HCT116 (cell line): Measurements from ENCODE around the gene IRX3. TPM values are rescaled to one million over a fixed set of nuclear protein-coding genes. Genes with fewer than 3 reads are reported as not detected.

ENCODE experiments used
- ATAC-seq: fragments of 200-7000 bp; cut with Tn5 transposase; 2 replicates; pipeline ENCODE4 v1.9.1; 2020; ENCODE audit warnings: mild to moderate bottlenecking, moderate library complexity
- BruUV-seq: library from RNA; stranded (reverse); fragments of 400-500 nt; replicated peaks from 2 replicates; lab custom pipeline; 2021; lab: Mats Ljungman, UMichigan
- CTCF ChIA-PET: fragments of 300-600 bp; sonication (Branson Sonifier 250); formaldehyde crosslinking; loops from one replicate; lab custom pipeline; 2021; ENCODE audit warnings: antibody characterized with exemption; lab: Charles Lee
- POLR2A ChIA-PET: fragments of 300-600, 350-600 bp; sonication (Branson Sonifier 250); formaldehyde crosslinking; loops from one replicate; lab custom pipeline; 2021; ENCODE audit warnings: antibody characterized with exemption; lab: Charles Lee
- RAD21 ChIA-PET, 2 experiments: fragments of 300-600 bp; sonication (Branson Sonifier 250); formaldehyde crosslinking; loops; one replicate each; lab custom pipeline; 2023; ENCODE audit warnings: low total read pairs in 2 of 2; ENCODE audit not compliant: uncharacterized antibody in 2 of 2, unreplicated experiment in 2 of 2, low non-redundant PET in 1 of 2; lab: Charles Lee
- DNase-seq: peaks from one replicate; pipeline ENCODE4 v3.0.0-alpha.2; 2010; ENCODE audit warnings: low read depth, low spot score
- H2AFZ ChIP-seq: fragments of 200-600 bp; shearing (Covaris generic), sonication (generic); 2 replicates; pipeline ENCODE4 v1.6.1; 2017; ENCODE audit warnings: low read depth, mixed run types, mixed read lengths, antibody characterized with exemption, low read length; ENCODE audit not compliant: poor library complexity, severe bottlenecking
- H3K27ac ChIP-seq: 2 replicates; pipeline ENCODE4 v1.5.1; 2012; ENCODE audit warnings: low read depth, low read length
- H3K27me3 ChIP-seq: fragments of 200-600 bp; sonication (generic); 2 replicates; pipeline ENCODE4 v1.6.1; 2016; ENCODE audit warnings: mixed run types, low read length, mixed read lengths; ENCODE audit not compliant: insufficient read depth
- H3K36me3 ChIP-seq, 2 experiments: fragments of 200-500 bp in 1 of 2; fragments of 200-600 bp in 1 of 2; sonication (Bioruptor generic) in 1 of 2; sonication (generic) in 1 of 2; 2 replicates each; pipeline versions ENCODE4 v1.5.1 to v1.6.1; 2014 to 2016; ENCODE audit warnings: low read length in 2 of 2, inconsistent platforms in 1 of 2, mixed read lengths in 1 of 2, mixed run types in 1 of 2; ENCODE audit not compliant: insufficient read depth in 2 of 2, control insufficient read depth in 1 of 2
- H3K4me1 ChIP-seq, 2 experiments: fragments of 200-600 bp in 1 of 2; sonication (generic) in 1 of 2; 2 replicates each; pipeline versions ENCODE4 v1.5.1 to v1.6.1; 2012 to 2017; ENCODE audit warnings: low read length in 2 of 2, inconsistent platforms in 1 of 2, mild to moderate bottlenecking in 1 of 2, mixed read lengths in 1 of 2, mixed run types in 1 of 2, moderate library complexity in 1 of 2; ENCODE audit not compliant: insufficient read depth in 2 of 2, control insufficient read depth in 1 of 2
- H3K4me2 ChIP-seq: fragments of 200-600 bp; sonication (generic); 2 replicates; pipeline ENCODE4 v1.6.1; 2017; ENCODE audit warnings: mixed run types, low read length, mixed read lengths
- H3K4me3 ChIP-seq, 2 experiments: fragments of 200-600 bp in 1 of 2; sonication (generic) in 1 of 2; replicated peaks in 1 of 2; 2 replicates each; pipeline ENCODE4 v1.5.1; 2011 to 2016; ENCODE audit warnings: low read length in 2 of 2, control low read depth in 1 of 2, low read depth in 1 of 2, mild to moderate bottlenecking in 1 of 2, mixed read lengths in 1 of 2, mixed run types in 1 of 2
- H3K79me2 ChIP-seq: fragments of 200-600 bp; sonication (generic); 2 replicates; pipeline ENCODE4 v1.6.1; 2017; ENCODE audit warnings: mild to moderate bottlenecking, mixed run types, low read length, moderate library complexity, mixed read lengths; ENCODE audit not compliant: insufficient read depth
- H3K9ac ChIP-seq: fragments of 200-600 bp; sonication (generic); 2 replicates; pipeline ENCODE4 v1.6.1; 2016; ENCODE audit warnings: low read length, mixed read lengths
- H3K9me2 ChIP-seq: fragments of 200-600 bp; sonication (generic), shearing (Covaris generic); 2 replicates; pipeline ENCODE4 v1.6.1; 2017; ENCODE audit warnings: mixed run types, mild to moderate bottlenecking, moderate library complexity; ENCODE audit not compliant: insufficient read depth
- H3K9me3 ChIP-seq, 2 experiments: fragments of 200-500 bp in 1 of 2; fragments of 200-600 bp in 1 of 2; sonication (Bioruptor generic) in 1 of 2; sonication (generic) in 1 of 2; 2 replicates each; pipeline ENCODE4 v1.6.1; 2014 to 2017; ENCODE audit warnings: low read length in 2 of 2, mixed read lengths in 2 of 2, inconsistent platforms in 1 of 2, low read depth in 1 of 2, mild to moderate bottlenecking in 1 of 2, mixed run types in 1 of 2, moderate library complexity in 1 of 2; ENCODE audit not compliant: control insufficient read depth in 1 of 2, insufficient read depth in 1 of 2
- H4K20me1 ChIP-seq: fragments of 200-600 bp; sonication (generic), shearing (Covaris generic); 2 replicates; pipeline ENCODE4 v1.6.1; 2017; ENCODE audit warnings: mixed run types, mild to moderate bottlenecking, moderate library complexity; ENCODE audit not compliant: insufficient read depth
- CBX3 ChIP-seq: IDR thresholded peaks from 2 replicates; pipeline ENCODE4 v1.6.1; 2012; ENCODE audit warnings: low read depth
- EGR1 ChIP-seq: IDR thresholded peaks from 2 replicates; pipeline ENCODE4 v1.6.1; 2012; ENCODE audit warnings: low read depth
- EZH2 ChIP-seq: fragments of 200-600 bp; sonication (generic); IDR thresholded peaks from 2 replicates; pipeline ENCODE4 v1.6.1; 2017; ENCODE audit warnings: antibody characterized with exemption, mixed run types
- EZH2phosphoT487 ChIP-seq: fragments of 200-600 bp; IDR thresholded peaks from 2 replicates; pipeline ENCODE4 v1.6.1; 2018; ENCODE audit warnings: antibody characterized with exemption, borderline replicate concordance
- FOSL1 ChIP-seq: IDR thresholded peaks from 2 replicates; pipeline ENCODE4 v1.6.1; 2012; ENCODE audit warnings: low read depth
- JUND ChIP-seq: IDR thresholded peaks from 2 replicates; pipeline ENCODE4 v1.6.1; 2012
- POLR2A ChIP-seq: IDR thresholded peaks from 2 replicates; pipeline ENCODE4 v1.7.0; 2011; ENCODE audit warnings: borderline replicate concordance; ENCODE audit not compliant: insufficient read depth, insufficient read length; ENCODE audit errors: extremely low read depth
- POLR2AphosphoS5 ChIP-seq: IDR thresholded peaks from 2 replicates; pipeline ENCODE4 v1.6.1; 2011; ENCODE audit warnings: mild to moderate bottlenecking, low read depth, low read length, moderate library complexity
- SIN3A ChIP-seq: IDR thresholded peaks from 2 replicates; pipeline ENCODE4 v1.6.1; 2012; ENCODE audit warnings: low read depth
- SP1 ChIP-seq: IDR thresholded peaks from 2 replicates; pipeline ENCODE4 v1.6.1; 2012; ENCODE audit warnings: low read depth
- SRF ChIP-seq: IDR thresholded peaks from 2 replicates; pipeline ENCODE4 v1.6.1; 2012; ENCODE audit warnings: low read depth
- TCF7L2 ChIP-seq: IDR thresholded peaks from 2 replicates; pipeline ENCODE4 v1.7.0; 2011; ENCODE audit warnings: borderline replicate concordance, inconsistent platforms; ENCODE audit not compliant: insufficient read depth, insufficient read length; ENCODE audit errors: extremely low read depth
- YY1 ChIP-seq: IDR thresholded peaks from 2 replicates; pipeline ENCODE4 v1.6.1; 2011; ENCODE audit warnings: low read length, low read depth, moderate library complexity, mild to moderate bottlenecking; ENCODE audit not compliant: insufficient replicate concordance; ENCODE audit errors: extremely low read depth
- ZFX ChIP-seq: fragments of 450-650 bp; IDR thresholded peaks from 2 replicates; pipeline ENCODE4 v1.6.1; 2017
- ZNF274 ChIP-seq: fragments of 200-500 bp; sonication (Bioruptor generic); IDR thresholded peaks from 2 replicates; pipeline ENCODE4 v1.6.1; 2014; ENCODE audit warnings: mild to moderate bottlenecking, low read depth, low read length, inconsistent platforms
- intact Hi-C: fragments of 100-400 bp; cut with micrococcal nuclease; formaldehyde crosslinking; loops from 2 replicates; pipeline ENCODE4 v1.10.0; 2022
- total RNA-seq: library from RNA; stranded (reverse); gene quantifications from one replicate; pipeline ENCODE4 v1.2.1, GENCODE V29; 2021; ENCODE audit not compliant: unreplicated experiment
- TF ChIP-seq, protein P1 (sequence below): IDR thresholded peaks from 2 replicates; pipeline ENCODE4 v1.6.1; 2012
- TF ChIP-seq, protein P2 (sequence below), 3 experiments: fragments of 200-600 bp in 1 of 3; sonication (generic) in 1 of 3; IDR thresholded peaks in 2 of 3; conservative IDR thresholded peaks in 1 of 3; 2 replicates each; pipeline ENCODE4 v1.5.1; 2012 to 2017; ENCODE audit warnings: low read depth in 2 of 3, low read length in 2 of 3, antibody characterized with exemption in 1 of 3, borderline replicate concordance in 1 of 3, control low read depth in 1 of 3, mild to moderate bottlenecking in 1 of 3, mixed read lengths in 1 of 3, mixed run types in 1 of 3, moderate library complexity in 1 of 3; ENCODE audit not compliant: insufficient read depth in 1 of 3
- TF ChIP-seq, protein P3 (sequence below): IDR thresholded peaks from 2 replicates; pipeline ENCODE4 v1.6.1; 2011; ENCODE audit warnings: mild to moderate bottlenecking, low read length, moderate library complexity; ENCODE audit not compliant: insufficient replicate concordance; ENCODE audit errors: extremely low read depth
- TF ChIP-seq, protein P4 (sequence below): IDR thresholded peaks from 2 replicates; pipeline ENCODE4 v1.6.1; 2012

The IRX3 gene
- total RNA-seq, 1 experiment from 2014 or later, result 2.0 TPM

DNA sequence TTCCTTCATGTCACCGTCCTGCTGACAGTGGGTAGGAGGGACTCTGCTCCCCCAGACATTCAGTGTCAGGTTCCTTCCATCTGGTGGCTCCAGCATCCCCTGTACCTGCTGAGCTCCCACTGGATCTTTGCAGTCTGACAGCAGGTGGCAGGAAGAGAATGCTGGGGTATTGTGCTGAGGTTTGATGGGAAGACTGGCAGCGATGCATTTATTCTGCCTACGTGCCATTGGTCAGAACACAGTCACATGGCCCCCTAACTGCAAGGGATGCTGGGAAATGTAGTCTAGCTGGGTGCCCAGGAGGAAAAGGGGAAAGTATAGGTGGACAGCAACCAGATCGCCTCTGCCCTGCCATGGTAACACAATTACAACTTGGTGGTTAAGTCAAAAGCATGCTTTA, 44.4 kb downstream of the IRX3 start (continued):
- TF ChIP-seq, protein P1, sequence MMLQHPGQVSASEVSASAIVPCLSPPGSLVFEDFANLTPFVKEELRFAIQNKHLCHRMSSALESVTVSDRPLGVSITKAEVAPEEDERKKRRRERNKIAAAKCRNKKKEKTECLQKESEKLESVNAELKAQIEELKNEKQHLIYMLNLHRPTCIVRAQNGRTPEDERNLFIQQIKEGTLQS, result no peak
- TF ChIP-seq EZH2phosphoT487 (no peak), ZFX (no peak), YY1 (no peak), SRF (no peak), POLR2A (no peak), EGR1 (no peak), TCF7L2 (no peak)
- TF ChIP-seq, protein P2, sequence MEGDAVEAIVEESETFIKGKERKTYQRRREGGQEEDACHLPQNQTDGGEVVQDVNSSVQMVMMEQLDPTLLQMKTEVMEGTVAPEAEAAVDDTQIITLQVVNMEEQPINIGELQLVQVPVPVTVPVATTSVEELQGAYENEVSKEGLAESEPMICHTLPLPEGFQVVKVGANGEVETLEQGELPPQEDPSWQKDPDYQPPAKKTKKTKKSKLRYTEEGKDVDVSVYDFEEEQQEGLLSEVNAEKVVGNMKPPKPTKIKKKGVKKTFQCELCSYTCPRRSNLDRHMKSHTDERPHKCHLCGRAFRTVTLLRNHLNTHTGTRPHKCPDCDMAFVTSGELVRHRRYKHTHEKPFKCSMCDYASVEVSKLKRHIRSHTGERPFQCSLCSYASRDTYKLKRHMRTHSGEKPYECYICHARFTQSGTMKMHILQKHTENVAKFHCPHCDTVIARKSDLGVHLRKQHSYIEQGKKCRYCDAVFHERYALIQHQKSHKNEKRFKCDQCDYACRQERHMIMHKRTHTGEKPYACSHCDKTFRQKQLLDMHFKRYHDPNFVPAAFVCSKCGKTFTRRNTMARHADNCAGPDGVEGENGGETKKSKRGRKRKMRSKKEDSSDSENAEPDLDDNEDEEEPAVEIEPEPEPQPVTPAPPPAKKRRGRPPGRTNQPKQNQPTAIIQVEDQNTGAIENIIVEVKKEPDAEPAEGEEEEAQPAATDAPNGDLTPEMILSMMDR (IDR thresholded peaks at IDR 0.05 in 2 of 3, conservative IDR thresholded peaks at IDR 0.05 in 1 of 3; ENCODE audit: borderline replicate concordance in 1 of 3, insufficient read depth in 1 of 3, low read depth in 2 of 3, low read length in 2 of 3), result 0 out of 6 replicates have a peak, but pooled peaks of 1 of the 3 experiments have one; percentile 11

DNA sequence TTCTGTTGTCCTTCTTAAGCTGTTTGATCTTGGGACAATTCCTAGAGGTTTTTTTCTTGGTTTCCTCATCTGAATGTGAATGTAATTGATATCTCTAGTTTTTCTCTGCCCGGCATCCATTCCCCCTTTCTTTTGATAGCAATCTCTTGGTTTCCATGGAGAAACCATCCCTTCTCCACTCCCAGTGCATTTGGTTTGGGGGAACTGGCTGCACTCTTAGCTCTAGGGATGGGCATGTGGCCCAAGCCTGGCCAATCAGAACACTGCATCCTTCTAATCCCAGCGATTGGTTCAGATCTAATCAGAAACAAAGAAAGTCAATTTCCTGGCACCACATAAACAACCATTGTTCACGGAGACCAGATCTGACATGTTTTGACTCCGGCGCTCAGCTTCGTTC, 45.1 kb downstream of the IRX3 start:
- no peak overlapping the region for H3K9ac ChIP-seq
- DNase-seq (no peak), ATAC-seq (no peak)
- H3K36me3 ChIP-seq, result no peaks in the 10 kb centered on the region
- RAD21 ChIA-PET, result no interaction called here
- H3K4me2 ChIP-seq, result no peak overlapping the region
- BruUV-seq, result no TSS peak
- CTCF ChIA-PET, result no interaction called here
- no peaks in the 10 kb centered on the region for H3K9me2 ChIP-seq
- no peaks in the 10 kb centered on the region for H3K79me2 ChIP-seq
- no peak overlapping the region for H3K4me3 ChIP-seq
- no peak overlapping the region for H2AFZ ChIP-seq
- intact Hi-C loops, result no loop called here
- POLR2A ChIA-PET, result no interaction called here
- no peaks in the 10 kb centered on the region for H4K20me1 ChIP-seq
- no peak overlapping the region for H3K27ac ChIP-seq
- H3K4me1 ChIP-seq, result no peaks in the 10 kb centered on the region
- no peaks in the 10 kb centered on the region for H3K9me3 ChIP-seq
- 0 out of 2 replicates have a peak, but pooled peaks cover 4% of the 10 kb centered on the region for H3K27me3 ChIP-seq
- no peak for TF ChIP-seq SP1
- no peak for TF ChIP-seq POLR2AphosphoS5
- TF ChIP-seq TCF7L2, result no peak
- TF ChIP-seq ZNF274, result no peak
- TF ChIP-seq, protein P3, sequence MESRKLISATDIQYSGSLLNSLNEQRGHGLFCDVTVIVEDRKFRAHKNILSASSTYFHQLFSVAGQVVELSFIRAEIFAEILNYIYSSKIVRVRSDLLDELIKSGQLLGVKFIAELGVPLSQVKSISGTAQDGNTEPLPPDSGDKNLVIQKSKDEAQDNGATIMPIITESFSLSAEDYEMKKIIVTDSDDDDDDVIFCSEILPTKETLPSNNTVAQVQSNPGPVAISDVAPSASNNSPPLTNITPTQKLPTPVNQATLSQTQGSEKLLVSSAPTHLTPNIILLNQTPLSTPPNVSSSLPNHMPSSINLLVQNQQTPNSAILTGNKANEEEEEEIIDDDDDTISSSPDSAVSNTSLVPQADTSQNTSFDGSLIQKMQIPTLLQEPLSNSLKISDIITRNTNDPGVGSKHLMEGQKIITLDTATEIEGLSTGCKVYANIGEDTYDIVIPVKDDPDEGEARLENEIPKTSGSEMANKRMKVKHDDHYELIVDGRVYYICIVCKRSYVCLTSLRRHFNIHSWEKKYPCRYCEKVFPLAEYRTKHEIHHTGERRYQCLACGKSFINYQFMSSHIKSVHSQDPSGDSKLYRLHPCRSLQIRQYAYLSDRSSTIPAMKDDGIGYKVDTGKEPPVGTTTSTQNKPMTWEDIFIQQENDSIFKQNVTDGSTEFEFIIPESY, result no peak
- TF ChIP-seq YY1, result no peak
- TF ChIP-seq EZH2phosphoT487, result no peak
- no peak for TF ChIP-seq JUND
- TF ChIP-seq POLR2A, result no peak
- no peak for TF ChIP-seq FOSL1
- TF ChIP-seq CBX3, result no peak
- TF ChIP-seq, protein P4, sequence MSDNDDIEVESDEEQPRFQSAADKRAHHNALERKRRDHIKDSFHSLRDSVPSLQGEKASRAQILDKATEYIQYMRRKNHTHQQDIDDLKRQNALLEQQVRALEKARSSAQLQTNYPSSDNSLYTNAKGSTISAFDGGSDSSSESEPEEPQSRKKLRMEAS, result no peak
- TF ChIP-seq SRF, result no peak
- no peak for TF ChIP-seq EZH2
- TF ChIP-seq ZFX, result no peak
- no peak for TF ChIP-seq SIN3A
